Psoas muscle (tissue), 8 donors: ENCODE results near the gene BNC2. TPM values are rescaled to one million over a fixed set of nuclear protein-coding genes. Genes with fewer than 3 reads are reported as not detected.
A peak's percentile ranks its signal among the peaks of the same experiment; 100 is the strongest.

Source experiments
- ATAC-seq, 4 donors: fragments of 200-7000 bp; cut with Tn5 transposase; one replicate each; pipeline ENCODE4 v1.9.1; 2020; ENCODE audit warnings: moderate library complexity in 3 of 4, mild to moderate bottlenecking in 2 of 4
- DNase-seq, 2 donors: peaks; one replicate each; pipeline ENCODE4 v3.0.0-alpha.2; 2020
- H3K27ac ChIP-seq: fragments of 200-600 bp; one replicate; pipeline ENCODE4 v1.8.0; 2022
- H3K27me3 ChIP-seq, 3 donors: fragments of 200-600 bp in 1 of 3; one replicate each; pipeline versions ENCODE4 v1.6.1 to v1.8.0; 2013 to 2022; ENCODE audit warnings: low read length in 2 of 3, mild to moderate bottlenecking in 2 of 3, moderate library complexity in 1 of 3; ENCODE audit not compliant: insufficient read depth in 3 of 3
- H3K36me3 ChIP-seq, 2 donors: fragments of 200-600 bp in 1 of 2; one replicate each; pipeline versions ENCODE4 v1.6.1 to v1.8.0; 2013 to 2022; ENCODE audit warnings: low read depth in 1 of 2, mild to moderate bottlenecking in 1 of 2, moderate library complexity in 1 of 2; ENCODE audit not compliant: insufficient read depth in 1 of 2
- H3K4me1 ChIP-seq: fragments of 200-600 bp; one replicate; pipeline ENCODE4 v1.8.0; 2022
- H3K4me3 ChIP-seq: fragments of 200-600 bp; one replicate; pipeline ENCODE4 v1.8.0; 2022; ENCODE audit warnings: mild to moderate bottlenecking
- H3K9me3 ChIP-seq: fragments of 200-600 bp; one replicate; pipeline ENCODE4 v1.8.0; 2022
- WGBS, 3 donors: extraction: QIAGEN DNeasy Blood & Tissue Kit; methylation state at CpG; one replicate each; pipeline versions ENCODE4 v1.1.6 to v1.1.7; 2013; 5-methylcytosine and 5-hydroxymethylcytosine counted together
- intact Hi-C, 2 donors: fragments of 100-400 bp; cut with DNase I; formaldehyde crosslinking; loops; one replicate each; pipeline versions ENCODE4 v1.11.0 to v1.14.2; 2022
- polyA plus RNA-seq, 3 donors: library from polyadenylated mRNA; stranded (reverse); fragments of 200-250 nt; gene quantifications; one replicate each; pipeline ENCODE4 v1.2.3, GENCODE V29; 2013
- total RNA-seq, 4 donors: library from RNA; stranded (reverse); fragmentation: NEBNext Ultra II Directional in 2 of 4; extraction: Animal tissue kit (Norgen Biotek cat#: 25700) in 2 of 4; gene quantifications; one replicate each; pipeline versions ENCODE4 v1.2.1 to v1.2.4, GENCODE V29; 2021 to 2023
- TF ChIP-seq, protein P1 (sequence below): fragments of 200-600 bp; IDR thresholded peaks from one replicate; pipeline ENCODE4 v1.8.0; 2022; ENCODE audit warnings: antibody characterized with exemption
- donor health status: healthy with polysubstance abuse.
- donor health status: DM: no; HTN: no; CAD: no; lungs with moderate emphysema.
- donor health status: Bipolar disorder and iron deficiency.
- donor health status: healthy.
- donor health status: DM: yes; HTN: yes; CAD: no.
- donor health status: DM: no; HTN: no; CAD: no.
- donor health status: DM: no; HTN: no; CAD: no.
- donor health status: DM: yes; HTN: yes; CAD: no.

BNC2 gene
- total and polyA plus RNA-seq, 7 donors: 1.3 to 168 (median 44.1) TPM

DNA sequence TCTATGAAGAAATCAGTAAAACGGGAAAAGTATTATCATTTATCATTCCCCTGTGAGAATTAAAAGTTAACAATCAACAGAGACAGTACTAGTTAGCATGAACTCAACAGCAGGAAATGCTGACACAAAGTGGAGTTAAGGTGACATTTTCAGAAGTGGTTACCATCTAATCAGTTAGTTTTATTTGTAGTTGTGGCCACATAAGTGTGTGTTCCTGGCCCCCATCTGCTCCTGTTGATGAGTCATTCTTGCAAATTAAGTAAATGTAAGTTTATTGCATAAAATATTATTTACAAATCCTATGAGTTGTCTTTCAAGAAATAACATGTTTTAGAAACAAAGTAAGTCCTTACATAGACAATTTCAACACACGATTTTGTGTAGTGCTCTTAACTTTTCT, 8.9 kb upstream of the BNC2 start:
- no peaks in the 10 kb centered on the region for H3K36me3 ChIP-seq
- WGBS, 3 donors: 76 to 83% (median 79%) methylated on average over 2 of the region's 2 CpGs
- no peaks in the 10 kb centered on the region for H3K4me1 ChIP-seq
- ATAC-seq (no peak), DNase-seq (no peak)
- H3K4me3 ChIP-seq: no peak overlapping the region
- peaks cover 4% of the 10 kb centered on the region for H3K9me3 ChIP-seq
- peaks cover 0 to 2% (median 0%) of the 10 kb centered on the region in 3 donors for H3K27me3 ChIP-seq
- H3K27ac ChIP-seq: no peak overlapping the region
- TF ChIP-seq, protein P1, sequence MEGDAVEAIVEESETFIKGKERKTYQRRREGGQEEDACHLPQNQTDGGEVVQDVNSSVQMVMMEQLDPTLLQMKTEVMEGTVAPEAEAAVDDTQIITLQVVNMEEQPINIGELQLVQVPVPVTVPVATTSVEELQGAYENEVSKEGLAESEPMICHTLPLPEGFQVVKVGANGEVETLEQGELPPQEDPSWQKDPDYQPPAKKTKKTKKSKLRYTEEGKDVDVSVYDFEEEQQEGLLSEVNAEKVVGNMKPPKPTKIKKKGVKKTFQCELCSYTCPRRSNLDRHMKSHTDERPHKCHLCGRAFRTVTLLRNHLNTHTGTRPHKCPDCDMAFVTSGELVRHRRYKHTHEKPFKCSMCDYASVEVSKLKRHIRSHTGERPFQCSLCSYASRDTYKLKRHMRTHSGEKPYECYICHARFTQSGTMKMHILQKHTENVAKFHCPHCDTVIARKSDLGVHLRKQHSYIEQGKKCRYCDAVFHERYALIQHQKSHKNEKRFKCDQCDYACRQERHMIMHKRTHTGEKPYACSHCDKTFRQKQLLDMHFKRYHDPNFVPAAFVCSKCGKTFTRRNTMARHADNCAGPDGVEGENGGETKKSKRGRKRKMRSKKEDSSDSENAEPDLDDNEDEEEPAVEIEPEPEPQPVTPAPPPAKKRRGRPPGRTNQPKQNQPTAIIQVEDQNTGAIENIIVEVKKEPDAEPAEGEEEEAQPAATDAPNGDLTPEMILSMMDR: no peak
- intact Hi-C loops: loop anchor here in 1 of 2 donors (5.0 to 10.0 kb wide), 2 partner anchors 38 to 135 kb away; no protein-coding TSS in a partner anchor

DNA sequence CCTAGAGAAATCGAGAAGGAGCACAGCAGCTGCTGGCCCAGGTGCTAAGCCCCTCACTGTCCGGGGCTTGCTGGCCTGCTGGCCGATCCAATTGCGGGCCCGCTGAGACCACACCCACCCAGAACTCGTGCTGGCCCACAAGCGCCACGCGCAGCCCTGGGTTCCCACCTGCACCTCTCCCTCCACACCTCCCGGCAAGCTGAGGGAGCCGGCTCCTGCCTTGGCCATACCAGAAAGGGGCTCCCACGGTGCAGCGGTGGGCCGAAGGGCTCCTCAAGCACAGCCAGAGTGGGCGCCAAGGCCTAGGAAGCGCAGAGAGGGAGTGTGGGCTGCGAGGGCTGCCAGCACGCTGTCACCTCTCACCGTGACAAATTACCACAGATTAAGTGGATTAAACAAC, 6.8 kb upstream of the BNC2 start:
- Histone ChIP-seq H3K27me3 (peaks cover 0 to 2% (median 0%) of the 10 kb centered on the region in 3 donors), H3K4me3 (no peak overlapping the region), H3K36me3 (no peaks in the 10 kb centered on the region), H3K4me1 (peaks cover 5% of the 10 kb centered on the region), H3K27ac (no peak overlapping the region), H3K9me3 (peaks cover 4% of the 10 kb centered on the region)
- DNase-seq: no peak
- TF ChIP-seq, protein P1: no peak
- WGBS, 3 donors: 84 to 91% (median 86%) methylated on average over 17 to 19 of the region's 19 CpGs
- intact Hi-C loops: loop anchor here in 1 of 2 donors (5.0 to 10.0 kb wide), 2 partner anchors 40 to 138 kb away; no protein-coding TSS in a partner anchor
- ATAC-seq: no peak

DNA sequence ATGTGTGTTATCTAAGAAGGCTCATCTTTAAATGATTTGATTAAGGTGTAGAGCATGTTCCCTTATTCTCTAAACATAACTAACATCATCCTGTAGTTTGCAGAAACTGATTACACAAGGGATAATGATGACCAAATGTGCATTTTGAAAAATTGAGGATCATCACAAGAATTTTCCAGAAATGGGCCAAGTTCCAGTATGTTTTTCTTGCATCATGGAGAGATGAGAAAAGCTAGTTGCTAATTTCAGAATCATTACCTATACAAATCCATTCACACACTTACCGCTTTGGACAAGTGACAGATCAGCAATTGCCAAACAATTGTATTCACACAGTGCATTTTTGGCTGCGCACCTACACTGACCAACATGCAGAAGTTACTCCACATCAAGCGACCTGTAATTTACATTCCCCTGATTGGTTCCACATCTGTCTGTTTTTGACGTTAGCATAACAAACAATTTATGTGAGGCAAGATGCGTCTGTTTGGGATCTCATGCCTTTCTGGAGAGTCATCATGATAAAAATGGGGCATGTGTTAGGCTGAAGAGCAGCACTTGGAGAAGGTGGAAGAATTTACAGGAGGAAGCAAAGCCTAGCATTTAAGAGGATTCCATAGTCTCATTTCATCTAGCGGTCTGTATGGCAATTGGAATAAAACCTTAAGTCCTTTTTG, 2.8 kb upstream of the BNC2 start:
- intact Hi-C loops: loop anchor here in 1 of 2 donors (10.0 kb wide), 1 partner anchor 142 kb away; no protein-coding TSS in a partner anchor
- Histone ChIP-seq H3K9me3 (peaks cover 4% of the 10 kb centered on the region), H3K4me1 (peaks cover 9% of the 10 kb centered on the region), H3K27ac (no peak overlapping the region), H3K4me3 (no peak overlapping the region), H3K27me3 (peaks cover 0 to 3% (median 0%) of the 10 kb centered on the region in 3 donors), H3K36me3 (no peaks in the 10 kb centered on the region)
- ATAC-seq: peak in 1 of 4 donors; percentile 36
- TF ChIP-seq, protein P1: no peak
- WGBS, 3 donors: 70 to 79% (median 71%) methylated on average over 6 of the region's 6 CpGs
- no peak for DNase-seq

DNA sequence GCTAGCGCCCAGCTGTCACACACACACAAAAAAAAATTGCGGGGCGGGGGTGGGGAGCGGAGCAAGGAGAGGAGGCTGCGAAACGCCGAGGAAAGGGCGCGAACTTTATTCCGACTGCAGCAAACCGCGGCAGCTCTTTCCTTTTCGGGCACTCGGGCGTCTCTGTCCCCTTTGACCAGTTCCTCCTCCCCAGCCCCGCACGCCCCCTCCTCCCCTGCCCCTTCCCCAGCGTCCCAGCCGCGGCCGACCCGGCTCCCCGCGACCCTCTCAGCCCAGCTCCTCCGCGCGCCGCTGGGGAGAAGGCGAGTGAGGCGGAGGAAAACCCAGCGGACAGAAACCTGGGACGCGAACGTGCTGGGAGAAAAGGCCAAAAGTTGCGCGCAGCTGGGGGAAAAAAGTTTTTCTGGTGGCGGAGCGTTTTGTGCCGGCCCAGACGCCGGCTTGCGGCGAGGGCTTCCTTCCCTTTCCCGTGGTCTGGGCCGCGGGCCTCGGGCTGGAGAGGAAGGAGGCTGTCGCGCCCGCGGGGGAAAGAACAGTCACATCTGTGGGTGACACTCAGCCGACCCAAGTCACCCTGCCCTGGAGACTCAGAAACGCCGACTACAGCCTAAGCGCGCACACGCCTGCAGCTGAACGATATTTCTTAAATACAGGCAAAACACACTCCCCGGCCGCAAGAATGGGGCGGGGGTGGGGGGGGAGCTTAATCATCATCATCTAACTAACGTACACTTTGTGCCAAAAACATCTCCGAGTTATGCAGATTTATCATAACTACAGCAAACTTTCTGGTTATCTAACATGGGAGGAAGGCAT, 1.1 kb upstream of the BNC2 start:
- ATAC-seq: peak; percentile 52 to 62 (median 60)
- Histone ChIP-seq H3K27ac (peak overlapping the region; percentile 82), H3K9me3 (peaks cover 4% of the 10 kb centered on the region), H3K4me1 (peaks cover 9% of the 10 kb centered on the region), H3K4me3 (peak overlapping the region; percentile 87), H3K36me3 (no peaks in the 10 kb centered on the region), H3K27me3 (peaks cover 0 to 3% (median 0%) of the 10 kb centered on the region in 3 donors)
- peak; percentile 63 to 79 for DNase-seq
- intact Hi-C loops: loop anchor here in 1 of 2 donors (10.0 kb wide), 1 partner anchor 143 kb away; no protein-coding TSS in a partner anchor
- TF ChIP-seq, protein P1: no peak
- WGBS, 3 donors: 0 to 2% (median 1%) methylated on average over 37 to 63 of the region's 63 CpGs
